H1 (cell line): ENCODE measurements around the gene SYMPK. TPM values are rescaled to one million over a fixed set of nuclear protein-coding genes. Genes with fewer than 3 reads are reported as not detected.

Source experiments
- CTCF ChIA-PET: fragments of 300-600 bp; sonication (Branson Sonifier 250); formaldehyde crosslinking; loops from one replicate; lab custom pipeline; 2021; ENCODE audit not compliant: partially characterized antibody; lab: Charles Lee
- POLR2A ChIA-PET: fragments of 300-600 bp; sonication (Branson Sonifier 250); formaldehyde crosslinking; loops from one replicate; lab custom pipeline; 2021; ENCODE audit warnings: inconsistent platforms; ENCODE audit not compliant: partially characterized antibody; lab: Charles Lee
- DNase-seq, 2 experiments: peaks; one replicate each; pipeline versions ENCODE4 v3.0.0 to v3.0.0-alpha.2; 2010 to 2022; ENCODE audit warnings: low spot score in 2 of 2, low read depth in 1 of 2, mixed read lengths in 1 of 2
- FAIRE-seq: peaks from 2 replicates; lab custom pipeline; 2011; peaks lifted over from hg19 to GRCh38; lab: Jason Lieb, UNC
- H2AFZ ChIP-seq: 2 replicates; pipeline ENCODE4 v1.8.1; 2012; ENCODE audit warnings: low read length, inconsistent platforms
- H2AK5ac ChIP-seq: 2 replicates; pipeline ENCODE4 v1.6.1; 2013; ENCODE audit warnings: low read depth, low read length
- H2BK120ac ChIP-seq: replicated peaks from 2 replicates; pipeline ENCODE3; 2013; ENCODE audit warnings: low read depth, low read length, inconsistent platforms
- H2BK12ac ChIP-seq: 2 replicates; pipeline ENCODE4 v1.6.1; 2013; ENCODE audit warnings: low read depth, low read length
- H2BK15ac ChIP-seq: 2 replicates; pipeline ENCODE4 v1.6.1; 2013; ENCODE audit warnings: low read length
- H2BK20ac ChIP-seq: 2 replicates; pipeline ENCODE4 v1.6.1; 2013; ENCODE audit warnings: low read length
- H2BK5ac ChIP-seq: 2 replicates; pipeline ENCODE4 v1.6.1; 2013; ENCODE audit warnings: low read depth, low read length
- H3K14ac ChIP-seq: 2 replicates; pipeline ENCODE4 v1.6.1; 2013; ENCODE audit warnings: inconsistent platforms; ENCODE audit not compliant: insufficient read length
- H3K18ac ChIP-seq: 2 replicates; pipeline ENCODE4 v1.6.1; 2013; ENCODE audit warnings: low read length; ENCODE audit errors: extremely low read depth
- H3K23ac ChIP-seq: 2 replicates; pipeline ENCODE4 v1.6.1; 2013; ENCODE audit warnings: inconsistent platforms; ENCODE audit not compliant: insufficient read length
- H3K23me2 ChIP-seq: 2 replicates; pipeline ENCODE4 v1.6.1; 2013; ENCODE audit warnings: low read depth, low read length
- H3K27ac ChIP-seq: 2 replicates; pipeline ENCODE4 v1.6.1; 2011; ENCODE audit warnings: low read depth, low read length, inconsistent platforms
- H3K27me3 ChIP-seq, 4 experiments: replicated peaks in 1 of 4; 1 replicate in 1 of 4; 2 replicates in 3 of 4; pipeline versions ENCODE4 v1.6.1 to v1.8.1; 2011 to 2013; ENCODE audit warnings: low read length in 3 of 4, mild to moderate bottlenecking in 3 of 4, inconsistent platforms in 2 of 4, mixed read lengths in 2 of 4, moderate library complexity in 1 of 4; ENCODE audit not compliant: control insufficient read depth in 3 of 4, insufficient read depth in 3 of 4; ENCODE audit errors: extremely low read depth in 1 of 4
- H3K36me3 ChIP-seq, 4 experiments: 2 replicates each; pipeline versions ENCODE4 v1.6.1 to v1.8.1; 2011 to 2013; ENCODE audit warnings: mild to moderate bottlenecking in 4 of 4, low read length in 3 of 4, moderate library complexity in 2 of 4, control low read depth in 1 of 4, inconsistent platforms in 1 of 4; ENCODE audit not compliant: insufficient read depth in 4 of 4, control insufficient read depth in 2 of 4
- H3K4ac ChIP-seq: replicated peaks from 2 replicates; pipeline ENCODE3; 2013; ENCODE audit warnings: low read length, low read depth, mixed read lengths, inconsistent platforms; ENCODE audit not compliant: insufficient read length
- H3K4me1 ChIP-seq, 4 experiments: replicated peaks in 1 of 4; 1 replicate in 1 of 4; 2 replicates in 3 of 4; pipeline versions ENCODE4 v1.6.1 to v1.8.1; 2011 to 2013; ENCODE audit warnings: low read length in 3 of 4, inconsistent platforms in 2 of 4, mixed read lengths in 1 of 4; ENCODE audit not compliant: insufficient read depth in 4 of 4, control insufficient read depth in 3 of 4
- H3K4me2 ChIP-seq, 2 experiments: 2 replicates each; pipeline versions ENCODE4 v1.6.1 to v1.8.1; 2011 to 2013; ENCODE audit warnings: low read depth in 2 of 2, low read length in 2 of 2, control low read depth in 1 of 2, inconsistent platforms in 1 of 2, mild to moderate bottlenecking in 1 of 2; ENCODE audit not compliant: insufficient read depth in 1 of 2
- H3K4me3 ChIP-seq, 4 experiments: fragments of 200-600, 300-600 bp in 1 of 4; sonication (generic), shearing (Covaris generic), sonication (Bioruptor Twin) in 1 of 4; 2 replicates each; pipeline versions ENCODE4 v1.5.1 to v1.8.1; 2011 to 2016; ENCODE audit warnings: low read length in 4 of 4, low read depth in 3 of 4, control low read depth in 2 of 4, inconsistent platforms in 2 of 4, mild to moderate bottlenecking in 2 of 4, mixed read lengths in 1 of 4, moderate library complexity in 1 of 4; ENCODE audit not compliant: insufficient read depth in 2 of 4; ENCODE audit errors: extremely low read depth in 1 of 4
- H3K56ac ChIP-seq: replicated peaks from 2 replicates; pipeline ENCODE3; 2013; ENCODE audit warnings: low read depth, mild to moderate bottlenecking, mixed read lengths, low read length, inconsistent platforms; ENCODE audit not compliant: insufficient read length
- H3K79me1 ChIP-seq: 2 replicates; pipeline ENCODE4 v1.6.1; 2013; ENCODE audit warnings: low read depth, low read length, control low read depth
- H3K79me2 ChIP-seq, 2 experiments: 2 replicates each; pipeline versions ENCODE4 v1.6.1 to v1.8.1; 2012 to 2013; ENCODE audit warnings: low read length in 2 of 2, mild to moderate bottlenecking in 2 of 2, inconsistent platforms in 1 of 2; ENCODE audit not compliant: insufficient read depth in 2 of 2, control insufficient read depth in 1 of 2
- H3K9ac ChIP-seq, 4 experiments: replicated peaks in 1 of 4; 1 replicate in 1 of 4; 2 replicates in 3 of 4; pipeline versions ENCODE4 v1.6.1 to v1.8.1; 2011 to 2013; ENCODE audit warnings: low read depth in 3 of 4, low read length in 3 of 4, control low read depth in 2 of 4, mild to moderate bottlenecking in 2 of 4, moderate library complexity in 2 of 4, inconsistent platforms in 1 of 4; ENCODE audit errors: extremely low read depth in 1 of 4
- H3K9me3 ChIP-seq, 2 experiments: 2 replicates each; pipeline versions ENCODE4 v1.6.1 to v1.8.1; 2012 to 2013; ENCODE audit warnings: mild to moderate bottlenecking in 2 of 2, moderate library complexity in 2 of 2, control low read depth in 1 of 2, inconsistent platforms in 1 of 2, low read depth in 1 of 2, low read length in 1 of 2, mixed read lengths in 1 of 2; ENCODE audit not compliant: insufficient read depth in 2 of 2
- H4K20me1 ChIP-seq, 2 experiments: replicated peaks in 1 of 2; 2 replicates each; pipeline versions ENCODE3 to v1.8.1; 2011 to 2013; ENCODE audit warnings: inconsistent platforms in 2 of 2, low read length in 2 of 2, mild to moderate bottlenecking in 1 of 2; ENCODE audit not compliant: insufficient read depth in 2 of 2, control insufficient read depth in 1 of 2
- H4K5ac ChIP-seq: 2 replicates; pipeline ENCODE4 v1.6.1; 2013; ENCODE audit warnings: low read length, low read depth, mixed read lengths, inconsistent platforms; ENCODE audit not compliant: insufficient read length
- H4K8ac ChIP-seq: 2 replicates; pipeline ENCODE4 v1.8.0; 2013; ENCODE audit warnings: mild to moderate bottlenecking, moderate library complexity, low read length, inconsistent platforms; ENCODE audit not compliant: insufficient read depth; ENCODE audit errors: extremely low read depth
- H4K91ac ChIP-seq: replicated peaks from 2 replicates; pipeline ENCODE3; 2013; ENCODE audit warnings: low read length, mixed read lengths, inconsistent platforms; ENCODE audit not compliant: insufficient read length
- ASH2L ChIP-seq: fragments of 200-600, 300-600 bp; sonication (generic); IDR thresholded peaks from one replicate; pipeline ENCODE4 v1.7.1; 2017; ENCODE audit warnings: low read length
- ATF3 ChIP-seq: IDR thresholded peaks from 2 replicates; pipeline ENCODE4 v1.6.1; 2011; ENCODE audit warnings: low read depth, mild to moderate bottlenecking, low read length; ENCODE audit not compliant: insufficient read depth
- CBX8 ChIP-seq: fragments of 300-800, 300-1000 bp; sonication (generic); IDR thresholded peaks from 2 replicates; pipeline ENCODE4 v1.7.1; 2016; ENCODE audit warnings: low read depth, low read length, borderline replicate concordance
- EGR1 ChIP-seq: IDR thresholded peaks from 2 replicates; pipeline ENCODE4 v1.6.1; 2011; ENCODE audit warnings: low read depth, low read length, borderline replicate concordance
- FOSL1 ChIP-seq: IDR thresholded peaks from 2 replicates; pipeline ENCODE4 v1.6.1; 2011; ENCODE audit warnings: mild to moderate bottlenecking, low read depth, low read length, moderate library complexity; ENCODE audit not compliant: insufficient read depth
- KDM4A ChIP-seq: IDR thresholded peaks from one replicate; pipeline ENCODE4 v1.7.1; 2012; ENCODE audit warnings: low read depth, mild to moderate bottlenecking, moderate library complexity, low read length, inconsistent platforms; ENCODE audit not compliant: severe bottlenecking
- NRF1 ChIP-seq: IDR thresholded peaks from 2 replicates; pipeline ENCODE4 v1.6.1; 2011; ENCODE audit warnings: mild to moderate bottlenecking, low read depth, low read length, improper control_type of control experiment
- RFX5 ChIP-seq: IDR thresholded peaks from 2 replicates; pipeline ENCODE4 v1.6.1; 2011; ENCODE audit warnings: low read depth, low read length, improper control_type of control experiment, borderline replicate concordance
- RNF2 ChIP-seq: fragments of 200-900, 300-1000 bp; sonication (generic); IDR thresholded peaks from 2 replicates; pipeline ENCODE4 v1.7.1; 2016; ENCODE audit warnings: borderline replicate concordance, low read depth, mild to moderate bottlenecking, antibody characterized with exemption, low read length; ENCODE audit not compliant: poor library complexity, severe bottlenecking; ENCODE audit errors: missing control alignments
- SIN3A ChIP-seq, 2 experiments: IDR thresholded peaks in 1 of 2; conservative IDR thresholded peaks in 1 of 2; 2 replicates each; pipeline ENCODE4 v1.6.1; 2011 to 2012; ENCODE audit warnings: low read length in 2 of 2, improper control_type of control experiment in 1 of 2, low read depth in 1 of 2, mild to moderate bottlenecking in 1 of 2
- SUZ12 ChIP-seq: fragments of 200-600 bp; sonication (generic); IDR thresholded peaks from 2 replicates; pipeline ENCODE4 v1.6.1; 2012; ENCODE audit warnings: mild to moderate bottlenecking, inconsistent platforms, low read length, moderate library complexity, mixed read lengths
- WGBS, 2 experiments: shearing (Covaris generic) in 1 of 2; methylation state at CpG; one replicate each; pipeline versions ENCODE4 v1.1.6 to v1.1.7; 2013 to 2015; ENCODE audit warnings: low lambda C conversion rate in 2 of 2, mixed read lengths in 2 of 2, inconsistent platforms in 1 of 2, low coverage in 1 of 2, missing lambda C conversion rate in 1 of 2; ENCODE audit not compliant: insufficient replicate concordance in 2 of 2, insufficient coverage in 1 of 2, insufficient read length in 1 of 2; ENCODE audit errors: extremely low coverage in 1 of 2, missing lambda C conversion rate in 1 of 2; 5-methylcytosine and 5-hydroxymethylcytosine counted together
- polyA plus RNA-seq, 7 experiments: library from polyadenylated mRNA; depleted of rRNA in 3 of 7; stranded (reverse) in 5 of 7; unstranded in 2 of 7; fragments of >200 nt in 5 of 7; fragments of 200-250 nt in 2 of 7; gene quantifications; 1 replicate in 5 of 7; 2 replicates in 1 of 7; 4 replicates in 1 of 7; pipeline versions ENCODE4 v1.2.1 to v1.2.3, GENCODE V29; 2011 to 2013; ENCODE audit warnings: missing spikeins in 2 of 7, mixed read lengths in 2 of 7
- total RNA-seq: library from RNA; stranded (reverse); fragmentation: NEBNext Ultra II Directional; extraction: Animal tissue kit (Norgen Biotek cat#: 25700); gene quantifications from 2 replicates; pipeline ENCODE4 v1.2.1, GENCODE V29; 2021

The SYMPK gene
- total and polyA plus RNA-seq, 2 of the 8 experiments (the other 6 are each of a cell fraction or from before 2014, with no cell fraction given): 93.6 to 99.5 TPM

DNA sequence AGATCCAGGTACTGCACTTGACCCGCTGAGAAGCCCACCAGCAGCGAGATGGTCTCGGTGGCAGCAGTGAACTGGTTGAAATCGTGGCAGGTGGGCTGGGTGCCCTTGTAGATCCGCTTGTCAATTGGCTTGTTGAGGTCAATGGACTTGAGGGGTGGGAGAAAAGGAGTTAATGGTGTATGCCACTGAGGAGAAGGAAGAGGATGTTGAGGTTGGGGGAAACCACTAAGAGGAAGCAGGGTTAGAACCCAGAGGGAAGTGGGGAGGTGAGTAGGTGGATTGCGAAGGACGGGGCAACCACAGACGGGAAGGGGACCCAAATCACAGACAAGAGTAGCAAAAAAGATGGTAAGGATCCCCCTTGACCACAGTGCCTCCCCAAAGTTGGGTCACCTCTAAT, 72.0 kb downstream of the SYMPK start:
- Histone ChIP-seq H3K23ac (no peak overlapping the region), H2AK5ac (no peak overlapping the region), H3K9ac (no peak overlapping the region), H3K36me3 (peaks cover 4 to 24% (median 17%) of the 10 kb centered on the region in 4 experiments; a peak in 6 of 8 replicates), H4K91ac (no peak overlapping the region), H3K4me2 (peak overlapping the region in 1 of 2 experiments; percentile 95; a peak in 1 of 4 replicates), H3K79me2 (peaks cover 0 to 12% of the 10 kb centered on the region in 2 experiments; a peak in 2 of 4 replicates), H3K4ac (no peak overlapping the region), H2BK120ac (no peak overlapping the region), H3K4me3 (no peak overlapping the region; a peak in 1 of 8 replicates), H2AFZ (no peak overlapping the region), H3K79me1 (peaks cover 10% of the 10 kb centered on the region), H3K56ac (no peak overlapping the region), H4K20me1 (peaks cover 0 to 15% of the 10 kb centered on the region in 2 experiments), H2BK15ac (no peak overlapping the region), H4K5ac (no peak overlapping the region), H3K14ac (no peak overlapping the region), H3K18ac (no peak overlapping the region), H2BK5ac (no peak overlapping the region), H2BK20ac (no peak overlapping the region), H2BK12ac (no peak overlapping the region), H3K23me2 (peaks cover 4% of the 10 kb centered on the region; the same call in 1 of the 2 replicates), H3K4me1 (peaks cover 0 to 6% (median 4%) of the 10 kb centered on the region in 4 experiments; a peak in 3 of 7 replicates), H4K8ac (no peak overlapping the region), H3K27ac (no peak overlapping the region), H3K9me3 (no peaks in the 10 kb centered on the region), H3K27me3 (no peaks in the 10 kb centered on the region)
- no peak for FAIRE-seq
- ChIA-PET CTCF (interaction anchor here (0.9 to 2.1 kb wide), 6 partner anchors 8 to 15 kb away, joined by 3 to 7 read pairs (median 4); partner anchors contain the start of gene DMPK), POLR2A (interaction anchor here (0.7 to 4.3 kb wide), 11 partner anchors 9 to 26 kb away, joined by 3 to 39 read pairs (median 6); partner anchors contain the start of genes DMPK and SIX5)
- WGBS, 2 experiments: 91% methylated on average over 8 of the region's 8 CpGs; no CpG with 5 or more reads in 1 of the 2 experiments
- no peak for DNase-seq
- TF ChIP-seq FOSL1 (no peak), SUZ12 (no peak), RFX5 (no peak), CBX8 (no peak), RNF2 (no peak), SIN3A (conservative IDR thresholded peaks at IDR 0.05 in 1 of 2, IDR thresholded peaks at IDR 0.05 in 1 of 2; ENCODE audit: low read depth in 1 of 2, low read length in 2 of 2) (no peak), EGR1 (no peak), ATF3 (no peak), NRF1 (no peak), KDM4A (no peak), ASH2L (no peak)
